ENCODE measurements around the gene HDAC1.

GRCh38 chr1:32333251-32333963 lies 41.5 kb downstream of the HDAC1 start:
- no peak for TF ChIP-seq CTCF (IDR thresholded peaks at IDR 0.05 in 8 of 11, conservative IDR thresholded peaks at IDR 0.05 in 3 of 11)
- TF ChIP-seq POLR2AphosphoS5 (IDR thresholded peaks at IDR 0.05) = no peak
- no peak for TF ChIP-seq POLR2A (IDR thresholded peaks at IDR 0.05)

Measured in spleen (tissue), 7 donors.